Renal cortex interstitium (tissue), 15 donors: Measurements from ENCODE around the gene PLXNA2. TPM values are rescaled to one million over a fixed set of nuclear protein-coding genes. Genes with fewer than 3 reads are reported as not detected.

ENCODE experiments used
- DNase-seq, 11 donors: peaks; one replicate each; pipeline ENCODE4 v3.0.0-alpha.2; 2013; ENCODE audit warnings: low read depth in 9 of 11, low spot score in 4 of 11; ENCODE audit errors: extremely low read depth in 1 of 11
- long read RNA-seq, 16 experiments: transcript quantifications; one replicate each; lab custom pipeline, GENCODE V29; 2026
- polyA plus RNA-seq, 3 donors: library from polyadenylated mRNA; unstranded; fragments of 120-200 nt; gene quantifications; one replicate each; pipeline ENCODE4 v1.2.1, GENCODE V29; 2013; ENCODE audit not compliant: insufficient read length in 3 of 3

PLXNA2 gene, protein sequence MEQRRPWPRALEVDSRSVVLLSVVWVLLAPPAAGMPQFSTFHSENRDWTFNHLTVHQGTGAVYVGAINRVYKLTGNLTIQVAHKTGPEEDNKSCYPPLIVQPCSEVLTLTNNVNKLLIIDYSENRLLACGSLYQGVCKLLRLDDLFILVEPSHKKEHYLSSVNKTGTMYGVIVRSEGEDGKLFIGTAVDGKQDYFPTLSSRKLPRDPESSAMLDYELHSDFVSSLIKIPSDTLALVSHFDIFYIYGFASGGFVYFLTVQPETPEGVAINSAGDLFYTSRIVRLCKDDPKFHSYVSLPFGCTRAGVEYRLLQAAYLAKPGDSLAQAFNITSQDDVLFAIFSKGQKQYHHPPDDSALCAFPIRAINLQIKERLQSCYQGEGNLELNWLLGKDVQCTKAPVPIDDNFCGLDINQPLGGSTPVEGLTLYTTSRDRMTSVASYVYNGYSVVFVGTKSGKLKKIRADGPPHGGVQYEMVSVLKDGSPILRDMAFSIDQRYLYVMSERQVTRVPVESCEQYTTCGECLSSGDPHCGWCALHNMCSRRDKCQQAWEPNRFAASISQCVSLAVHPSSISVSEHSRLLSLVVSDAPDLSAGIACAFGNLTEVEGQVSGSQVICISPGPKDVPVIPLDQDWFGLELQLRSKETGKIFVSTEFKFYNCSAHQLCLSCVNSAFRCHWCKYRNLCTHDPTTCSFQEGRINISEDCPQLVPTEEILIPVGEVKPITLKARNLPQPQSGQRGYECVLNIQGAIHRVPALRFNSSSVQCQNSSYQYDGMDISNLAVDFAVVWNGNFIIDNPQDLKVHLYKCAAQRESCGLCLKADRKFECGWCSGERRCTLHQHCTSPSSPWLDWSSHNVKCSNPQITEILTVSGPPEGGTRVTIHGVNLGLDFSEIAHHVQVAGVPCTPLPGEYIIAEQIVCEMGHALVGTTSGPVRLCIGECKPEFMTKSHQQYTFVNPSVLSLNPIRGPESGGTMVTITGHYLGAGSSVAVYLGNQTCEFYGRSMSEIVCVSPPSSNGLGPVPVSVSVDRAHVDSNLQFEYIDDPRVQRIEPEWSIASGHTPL (N-terminal part only)
- polyA plus RNA-seq, result 10 to 100 TPM; 13.7 to 16.6 (median 16.1) TPM
- long read RNA-seq, donor 1, result 0 reads
- long read RNA-seq, donor 2, result 0 reads
- long read RNA-seq, donor 3, result 0 reads
- long read RNA-seq, donor 4, result 0 reads
- long read RNA-seq, donor 5, result 0 reads
- long read RNA-seq, donor 6, partial matches to known transcripts, result 8 of 8 reads
- long read RNA-seq, donor 6, other reads (novel, unspliced or antisense), result 0 of 8 reads
- long read RNA-seq, donor 7, result 0 reads
- long read RNA-seq, donor 8, partial matches to known transcripts, result 0 of 4 reads
- long read RNA-seq, donor 8, other reads (novel, unspliced or antisense), result 0 of 4 reads
- long read RNA-seq, donor 9, result 0 reads
- long read RNA-seq, donor 10, partial matches to known transcripts, result 0 of 2 reads
- long read RNA-seq, donor 10, other reads (novel, unspliced or antisense), result 0 of 2 reads
- long read RNA-seq, donor 11, partial matches to known transcripts, result 0 of 1 reads
- long read RNA-seq, donor 11, other reads (novel, unspliced or antisense), result 0 of 1 reads
- long read RNA-seq, donor 12, result 0 reads
- long read RNA-seq, donor 13, partial matches to known transcripts, result 0 of 1 reads
- long read RNA-seq, donor 13, other reads (novel, unspliced or antisense), result 0 of 1 reads
- long read RNA-seq, donor 14, partial matches to known transcripts, result 0 of 1 reads
- long read RNA-seq, donor 14, other reads (novel, unspliced or antisense), result 0 of 1 reads
- long read RNA-seq, donor 15, result 0 reads
- long read RNA-seq, donor 16, partial matches to known transcripts, result 10 of 12 reads
- long read RNA-seq, donor 16, other reads (novel, unspliced or antisense), result 0 of 12 reads

DNA sequence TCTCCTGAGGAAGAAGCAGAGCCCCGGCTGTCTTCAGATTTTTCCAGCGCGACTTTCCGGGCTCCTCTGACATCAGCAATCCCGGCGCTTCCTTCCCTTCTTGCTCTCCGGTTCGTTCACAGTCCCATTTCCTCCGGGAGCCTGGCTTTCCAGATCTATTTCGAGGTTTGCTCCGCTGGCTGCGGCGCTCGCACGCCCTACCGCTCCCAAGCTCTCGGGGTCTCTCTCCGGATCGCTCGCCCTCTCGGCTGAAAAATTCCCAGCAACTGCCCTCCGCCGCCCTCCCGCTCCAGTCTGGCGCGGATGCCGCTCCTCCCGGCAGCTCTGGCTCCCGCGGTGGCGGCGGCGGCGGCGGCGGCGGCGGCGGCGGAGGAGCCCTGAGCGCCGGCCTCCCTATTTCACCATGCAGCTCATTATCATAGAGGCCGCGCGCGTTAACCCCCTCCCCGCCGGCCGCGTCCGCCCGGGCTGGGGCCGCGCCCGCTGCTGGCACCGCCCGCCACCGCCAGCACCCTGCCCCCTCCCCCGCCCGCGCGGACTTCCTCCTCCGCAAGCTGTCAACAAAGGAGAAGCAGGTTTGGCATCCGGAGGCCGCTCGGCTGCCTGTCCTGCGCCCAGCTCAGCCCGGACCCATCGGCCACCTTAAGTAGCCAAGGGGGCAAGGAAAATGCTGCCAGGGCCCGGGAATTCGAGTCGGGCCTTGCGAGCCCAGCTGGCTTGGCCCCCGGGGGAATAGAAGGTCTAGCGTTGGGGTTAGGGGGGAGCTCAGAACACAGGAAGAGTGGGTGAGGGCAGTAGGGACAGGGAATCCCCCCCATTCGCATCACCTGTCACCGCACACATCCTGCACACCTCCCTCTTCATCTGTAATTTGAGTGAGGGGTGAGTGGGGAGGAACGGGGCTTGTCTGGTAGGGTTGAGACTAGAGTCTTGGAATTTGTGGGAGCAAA is at the start of gene PLXNA2:
Gene PLXNA2, minus strand, starts transcription at position 418 of the 950 bp plus-strand sequence. CDS start 26,462 bp downstream, outside the sequence.
- DNase-seq, result peak in 2 of 11 donors; percentile 51 to 62

DNA sequence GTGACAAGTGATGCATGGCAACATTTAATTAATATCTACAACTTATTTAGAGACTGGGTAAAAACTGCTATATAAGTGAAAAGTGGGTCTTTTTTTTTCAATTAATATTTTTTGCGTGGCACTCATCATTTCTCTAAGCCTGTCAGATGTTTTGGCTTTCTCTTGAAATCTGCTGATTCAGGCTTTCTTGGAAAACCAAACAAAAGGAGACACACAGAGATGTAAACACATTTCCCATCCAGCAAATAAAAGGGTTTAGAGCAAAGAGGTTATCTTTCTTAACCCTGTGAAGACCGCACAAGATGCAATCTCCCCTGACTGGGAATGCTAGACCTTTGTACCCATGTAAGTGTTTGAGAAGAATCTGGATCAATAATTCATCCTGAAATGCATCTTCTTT is 48.7 kb upstream of the PLXNA2 start:
- no peak for DNase-seq

DNA sequence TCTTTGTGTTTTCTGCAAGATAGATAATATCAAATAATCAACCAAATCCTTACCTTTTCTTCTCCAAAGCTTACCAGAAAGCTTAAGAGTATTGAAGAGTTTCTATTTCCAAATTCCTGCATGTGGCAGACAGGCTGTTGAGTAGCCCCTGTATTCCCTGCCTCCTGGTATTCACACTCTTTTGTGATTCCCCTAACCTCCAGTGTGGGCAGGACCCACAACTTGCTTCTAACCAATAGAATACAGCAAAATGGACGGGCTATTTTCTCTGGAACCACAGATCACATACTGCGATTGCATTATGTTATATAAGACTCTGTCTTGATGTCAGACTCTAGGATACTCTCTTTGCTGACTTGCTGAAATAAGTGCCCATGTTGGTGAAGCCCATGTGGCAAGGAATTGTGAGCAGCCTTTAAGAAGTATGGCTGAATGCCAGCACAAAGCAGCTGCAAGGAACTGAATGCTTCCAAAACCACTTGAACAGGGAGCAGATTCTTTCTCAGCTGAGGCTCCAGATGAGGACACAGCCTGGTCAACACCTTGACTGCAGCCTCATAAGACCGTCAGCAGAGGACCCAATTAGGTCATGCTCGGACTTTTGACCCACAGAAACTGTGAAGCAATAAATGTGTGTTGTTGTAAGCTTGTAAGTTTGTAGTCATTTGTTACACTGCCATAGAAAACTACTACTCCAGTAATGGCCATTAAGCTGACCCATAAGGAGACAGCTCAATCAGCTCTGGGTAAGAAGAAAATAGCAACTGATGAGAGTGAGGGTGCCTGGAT is 47.9 kb upstream of the PLXNA2 start:
- no peak for DNase-seq

DNA sequence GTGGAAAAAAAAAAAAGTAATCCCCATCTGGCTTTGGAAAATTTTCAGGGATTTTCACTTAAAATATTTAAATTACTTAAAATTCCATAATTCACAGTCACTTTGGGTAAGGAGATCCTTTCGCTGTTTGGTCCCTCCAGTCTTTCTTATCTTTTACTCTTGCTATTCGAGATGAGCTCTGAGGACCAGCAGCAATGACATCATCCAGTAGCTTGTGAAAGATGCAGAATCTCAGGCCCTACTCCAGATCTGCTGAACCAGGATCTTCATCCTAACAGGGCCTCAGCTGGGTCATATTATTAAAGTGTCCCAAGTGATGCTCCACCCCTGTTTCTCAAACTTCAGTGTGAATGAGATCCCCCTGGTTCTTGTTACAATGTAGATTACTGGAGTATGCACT is 46.9 kb upstream of the PLXNA2 start:
- DNase-seq, result no peak

DNA sequence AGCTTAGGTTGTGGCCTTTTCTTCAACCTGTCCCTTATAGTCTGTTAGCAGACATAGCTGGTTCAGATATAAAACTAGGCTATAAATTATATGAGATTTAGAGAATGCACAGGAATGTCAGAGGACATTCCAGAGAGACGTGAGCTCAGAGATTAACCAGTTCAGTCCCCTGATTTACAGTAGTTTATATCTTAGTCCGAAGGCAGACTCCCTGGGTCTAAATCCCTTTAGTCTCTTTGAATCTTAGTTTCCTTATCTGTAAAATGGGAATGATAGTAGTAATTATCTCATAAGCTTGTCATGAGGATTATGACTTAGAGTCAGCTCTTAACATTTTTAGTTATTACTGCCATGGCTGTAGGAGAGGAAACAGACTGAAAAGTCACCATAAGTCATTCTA is 45.5 kb upstream of the PLXNA2 start:
- no peak for DNase-seq

DNA sequence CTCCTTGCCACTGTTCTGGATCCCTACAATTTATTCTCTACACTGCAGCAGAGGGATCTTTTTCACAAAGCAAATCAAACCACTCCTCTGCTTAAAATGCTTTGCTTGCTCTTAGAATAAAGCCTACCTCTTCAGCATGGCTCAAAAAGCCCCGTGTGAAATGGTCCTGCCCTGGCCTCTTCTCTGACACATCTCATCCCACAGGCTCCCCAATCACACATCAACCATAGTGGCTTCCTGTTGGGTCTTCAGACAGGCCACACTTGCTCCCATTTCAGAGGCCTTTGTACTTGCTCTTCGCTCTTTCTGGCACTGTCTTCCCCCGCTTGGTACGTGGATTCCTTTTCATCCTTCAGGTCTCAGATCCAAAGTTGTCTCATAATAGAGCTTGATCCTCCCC is 44.3 kb upstream of the PLXNA2 start:
- DNase-seq, result no peak

DNA sequence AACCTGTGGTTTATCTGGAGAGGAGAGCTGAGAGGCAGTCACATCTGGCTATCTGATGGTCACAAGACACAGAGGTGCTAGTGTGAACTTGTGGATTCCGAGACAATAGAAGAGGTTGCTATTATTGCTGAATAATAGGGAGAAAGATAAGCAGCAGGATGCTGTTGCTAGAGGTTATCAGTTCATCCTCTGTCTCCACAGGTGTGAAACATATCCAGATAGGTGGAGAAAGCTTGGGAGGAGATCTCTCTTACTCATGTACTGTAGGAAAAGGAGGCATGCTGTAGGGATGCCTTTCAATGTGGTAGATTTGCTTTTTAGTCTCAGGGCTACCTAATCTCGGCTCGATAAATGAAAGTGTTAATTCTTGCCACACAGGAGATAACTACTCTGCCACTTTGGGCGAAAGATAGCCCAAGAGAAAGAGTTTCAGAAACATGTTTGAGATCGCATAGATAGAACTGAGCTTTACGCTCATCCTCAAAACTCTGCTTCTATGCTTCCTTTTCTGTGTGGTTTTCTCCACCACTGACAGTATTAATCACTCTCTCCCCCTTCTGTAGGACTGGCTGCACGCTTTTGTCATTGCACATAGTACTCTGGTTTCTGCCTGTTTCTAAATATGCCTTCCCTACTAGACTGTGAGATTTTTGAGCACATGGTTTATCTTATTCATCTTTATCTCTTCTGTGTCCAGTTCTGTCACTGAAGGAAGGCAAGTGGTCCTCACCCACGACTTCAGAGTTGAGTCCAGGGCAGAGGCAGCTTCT is 36.7 kb upstream of the PLXNA2 start:
- DNase-seq, result no peak

DNA sequence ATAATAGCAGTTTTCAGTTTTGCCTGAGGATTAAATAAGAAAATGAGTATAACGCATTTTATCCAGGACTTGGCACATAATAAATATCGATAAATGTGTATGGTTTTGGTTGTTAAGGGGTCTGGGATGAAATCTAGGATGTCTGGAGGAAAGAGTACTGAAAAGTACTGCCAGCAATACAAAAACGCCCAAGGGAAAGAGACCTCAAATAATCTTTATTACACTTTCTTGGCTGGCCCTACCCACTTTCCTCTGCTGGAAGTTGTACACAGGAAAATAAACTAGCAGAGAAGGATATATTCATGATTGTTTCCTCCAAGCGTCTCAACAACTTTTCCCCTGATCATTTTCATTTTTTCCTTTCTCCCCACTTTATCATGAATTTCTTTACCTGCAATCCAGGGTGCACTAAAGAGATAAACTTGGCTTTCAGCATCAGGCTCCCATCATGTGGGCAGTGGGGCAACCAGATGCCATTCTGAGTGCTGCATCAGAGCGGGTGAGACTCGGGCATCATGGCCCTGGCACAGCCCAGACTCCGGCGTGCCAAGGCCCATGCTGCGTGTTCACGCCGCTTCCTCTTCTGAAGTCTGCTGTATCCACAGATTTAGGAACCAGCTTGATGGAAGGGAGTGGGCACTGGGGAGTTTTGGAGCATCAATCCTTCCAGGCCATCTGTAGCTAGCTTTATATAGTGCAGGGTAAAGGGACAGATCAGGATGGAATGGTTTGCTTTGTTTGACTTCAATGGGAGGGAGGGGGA is 35.8 kb upstream of the PLXNA2 start:
- no peak for DNase-seq

DNA sequence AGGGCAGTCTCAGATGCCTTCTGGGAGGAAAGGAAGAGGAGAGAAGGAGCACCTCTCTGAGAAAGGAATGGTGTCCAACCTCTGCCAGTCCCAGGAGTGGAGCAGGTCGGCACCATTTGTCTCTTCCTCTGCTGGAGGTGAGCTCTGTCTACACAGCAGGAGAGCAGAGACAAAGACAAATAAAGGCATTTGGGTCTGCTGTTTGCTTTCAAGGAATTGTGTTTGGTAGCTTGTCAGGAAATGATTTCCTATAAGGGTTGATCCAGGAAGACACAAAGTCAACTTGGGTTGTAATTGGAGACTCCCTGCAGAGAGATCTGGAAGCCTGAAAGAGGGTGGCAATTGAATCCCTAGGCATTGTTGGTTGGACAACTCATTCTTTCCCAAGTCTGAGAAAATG is 34.5 kb upstream of the PLXNA2 start:
- no peak for DNase-seq

DNA sequence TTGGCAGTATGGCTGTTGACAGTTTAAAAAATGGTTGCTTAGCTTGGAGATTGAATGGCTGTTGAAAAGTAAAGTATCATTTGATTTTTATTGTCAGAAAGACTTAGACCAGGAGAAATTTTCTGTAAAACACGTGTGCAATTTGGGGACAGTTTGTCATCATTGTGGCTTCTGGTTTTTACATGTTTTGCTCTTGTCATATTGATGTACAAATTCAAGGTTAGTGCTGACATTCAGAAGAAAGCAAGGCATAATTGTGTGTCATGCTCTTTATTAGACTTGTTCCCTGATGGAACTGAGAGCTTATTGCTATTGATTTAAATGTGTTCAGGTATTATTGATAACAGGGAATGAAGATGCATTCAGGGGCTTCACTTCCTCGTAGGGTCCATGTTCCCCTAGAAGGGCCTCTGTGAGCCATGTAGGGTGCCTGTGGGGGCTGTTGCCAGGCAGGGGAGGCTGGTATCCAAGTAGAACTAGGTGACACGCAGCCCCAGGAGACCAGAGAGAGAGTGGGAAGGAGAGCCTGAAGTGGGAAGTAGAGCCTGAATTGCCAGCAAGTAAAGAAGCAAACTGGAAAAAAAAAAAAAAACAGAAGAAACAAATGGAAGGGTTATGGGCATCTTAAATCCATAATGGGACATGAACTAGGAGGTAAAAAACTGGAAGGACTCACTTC is 32.7 kb upstream of the PLXNA2 start:
- DNase-seq, result no peak

DNA sequence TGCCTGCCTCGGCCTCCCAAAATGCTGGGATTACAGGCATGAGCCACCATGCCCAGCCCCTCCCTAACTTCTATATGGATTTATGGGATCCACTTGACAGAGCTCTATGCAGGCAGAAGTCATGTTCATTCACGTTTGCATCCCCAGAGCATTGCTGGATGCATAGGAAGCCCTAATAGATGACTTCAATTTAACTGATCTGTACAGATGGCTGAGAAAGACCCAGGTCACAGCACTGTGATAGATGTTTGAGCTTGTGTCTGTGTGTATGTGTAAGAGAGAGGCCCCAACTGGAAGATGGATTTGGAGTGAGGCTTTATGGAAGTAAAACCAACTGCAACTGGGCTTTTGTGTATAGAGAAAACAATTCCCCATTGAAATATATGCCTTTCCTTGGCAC is 30.9 kb upstream of the PLXNA2 start:
- no peak for DNase-seq

DNA sequence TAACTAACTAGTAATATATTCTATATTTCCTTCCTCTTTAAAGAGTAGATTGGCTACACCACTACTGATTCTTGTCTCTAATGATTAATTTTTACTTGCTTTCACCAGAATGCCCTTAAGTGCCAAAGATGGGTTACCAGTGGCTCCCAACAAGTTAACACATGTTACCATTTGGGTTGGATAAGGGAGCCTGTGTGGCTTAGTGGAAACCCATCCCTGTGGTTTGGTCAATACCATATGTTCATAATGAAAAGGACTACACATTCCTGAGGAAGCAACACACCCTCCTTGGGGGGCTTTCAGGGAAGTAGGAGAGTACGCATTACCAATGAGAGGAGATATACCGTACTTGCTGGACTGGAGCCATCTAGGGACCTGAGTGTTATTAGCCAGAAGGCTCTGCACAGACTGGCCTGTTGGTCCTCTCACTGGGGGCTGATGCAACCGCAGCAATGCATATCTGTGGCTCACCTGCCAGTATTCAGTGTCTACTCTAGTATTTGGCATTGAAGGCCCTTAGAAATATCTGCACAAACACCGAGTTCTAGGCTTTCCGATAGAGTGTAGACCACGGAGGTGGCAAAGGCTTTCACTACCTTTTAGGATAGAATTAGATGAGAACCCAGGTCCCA is 29.3 kb upstream of the PLXNA2 start:
- DNase-seq, result no peak

DNA sequence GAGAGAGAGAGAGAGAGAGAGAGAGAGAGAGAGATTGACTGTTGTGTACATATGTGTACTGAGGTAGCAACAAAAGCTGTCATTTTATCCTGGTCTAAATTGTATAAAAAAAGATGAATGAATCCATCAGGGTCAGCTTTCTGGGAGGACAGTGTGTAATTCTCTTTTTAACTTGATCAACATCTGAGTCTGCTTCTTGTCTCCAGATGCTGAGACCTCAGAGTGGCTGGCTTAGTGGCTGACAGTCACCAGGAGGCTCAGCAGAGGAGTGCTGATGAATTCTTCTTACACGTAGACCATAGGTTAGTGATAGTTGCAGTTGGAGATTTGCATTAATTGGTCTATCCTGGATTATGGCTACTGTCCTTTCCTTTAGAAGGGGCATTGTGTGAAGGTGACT is 28.5 kb upstream of the PLXNA2 start:
- DNase-seq, result no peak

DNA sequence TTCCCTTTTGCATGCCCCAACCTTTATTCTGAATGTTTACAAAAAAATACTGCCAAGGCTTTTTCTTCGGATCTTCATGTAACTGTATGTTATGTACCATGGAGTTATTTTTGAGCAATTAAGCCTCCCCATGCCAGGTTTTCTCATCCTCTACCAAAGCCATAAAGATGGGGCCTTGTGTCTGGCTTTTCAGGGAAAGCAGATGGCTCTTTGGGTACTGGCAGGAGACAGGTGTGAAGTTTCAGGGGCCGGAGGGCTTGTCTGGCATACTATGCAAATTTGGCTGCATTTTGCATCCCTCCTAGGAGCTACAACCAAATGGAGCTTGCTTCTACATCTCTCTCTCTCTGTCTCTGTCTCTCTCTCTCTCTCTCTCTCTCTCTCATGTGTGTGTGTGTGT is 28.1 kb upstream of the PLXNA2 start:
- no peak for DNase-seq
